HG03064 (cell line): Measurements from ENCODE around the gene ZNF423.

ENCODE experiments used
- ATAC-seq: cut with Tn5 transposase; IDR thresholded peaks from one replicate; pipeline ENCODE4 v1.9.1; 2021; ENCODE audit warnings: low read depth; ENCODE audit not compliant: unreplicated experiment

ZNF423 gene

GRCh38 chr16:49757559-49758069, 98.3 kb downstream of the ZNF423 start:
- no peak for ATAC-seq

GRCh38 chr16:49756775-49757558, 98.9 kb downstream of the ZNF423 start:
- ATAC-seq = no peak

- ATAC-seq = no peak
Observed at GRCh38 chr16:49755716-49756505, 100.0 kb downstream of the ZNF423 start.

- ATAC-seq = no peak
Observed at GRCh38 chr16:49755313-49755620, 100.6 kb downstream of the ZNF423 start.

- ATAC-seq = no peak
Observed at GRCh38 chr16:49754495-49755312, 101.2 kb downstream of the ZNF423 start.

GRCh38 chr16:49750341-49751000, 105.4 kb downstream of the ZNF423 start:
- ATAC-seq = no peak

GRCh38 chr16:49749816-49750215, 106.1 kb downstream of the ZNF423 start:
- no peak for ATAC-seq

GRCh38 chr16:49748322-49748721, 107.6 kb downstream of the ZNF423 start:
- no peak for ATAC-seq

- ATAC-seq = no peak
Observed at GRCh38 chr16:49747654-49748053, 108.3 kb downstream of the ZNF423 start.

GRCh38 chr16:49746545-49746944, 109.4 kb downstream of the ZNF423 start:
- no peak for ATAC-seq

- no peak for ATAC-seq
Observed at GRCh38 chr16:49745311-49745747, 110.6 kb downstream of the ZNF423 start.

GRCh38 chr16:49744244-49745220, 111.4 kb downstream of the ZNF423 start:
- ATAC-seq = no peak

GRCh38 chr16:49743658-49744057, 112.3 kb downstream of the ZNF423 start:
- no peak for ATAC-seq

- no peak for ATAC-seq
Observed at GRCh38 chr16:49743203-49743464, 112.8 kb downstream of the ZNF423 start.

- ATAC-seq = no peak
Observed at GRCh38 chr16:49742428-49743202, 113.3 kb downstream of the ZNF423 start.

- no peak for ATAC-seq
Observed at GRCh38 chr16:49740256-49740655, 115.7 kb downstream of the ZNF423 start.

- no peak for ATAC-seq
Observed at GRCh38 chr16:49739381-49739780, 116.5 kb downstream of the ZNF423 start.

- no peak for ATAC-seq
Observed at GRCh38 chr16:49738832-49739231, 117.1 kb downstream of the ZNF423 start.

- ATAC-seq = no peak
Observed at GRCh38 chr16:49738001-49738400, 117.9 kb downstream of the ZNF423 start.
